H1 (cell line): ENCODE results near the gene OR1E2. TPM values are rescaled to one million over a fixed set of nuclear protein-coding genes. Genes with fewer than 3 reads are reported as not detected.

ENCODE experiments used
- CTCF ChIA-PET: fragments of 300-600 bp; sonication (Branson Sonifier 250); formaldehyde crosslinking; loops from one replicate; lab custom pipeline; 2021; ENCODE audit not compliant: partially characterized antibody; lab: Charles Lee
- POLR2A ChIA-PET: fragments of 300-600 bp; sonication (Branson Sonifier 250); formaldehyde crosslinking; loops from one replicate; lab custom pipeline; 2021; ENCODE audit warnings: inconsistent platforms; ENCODE audit not compliant: partially characterized antibody; lab: Charles Lee
- DNase-seq, 2 experiments: peaks; one replicate each; pipeline versions ENCODE4 v3.0.0 to v3.0.0-alpha.2; 2010 to 2022; ENCODE audit warnings: low spot score in 2 of 2, low read depth in 1 of 2, mixed read lengths in 1 of 2
- FAIRE-seq: peaks from 2 replicates; lab custom pipeline; 2011; peaks lifted over from hg19 to GRCh38; lab: Jason Lieb, UNC
- H2AFZ ChIP-seq: 2 replicates; pipeline ENCODE4 v1.8.1; 2012; ENCODE audit warnings: low read length, inconsistent platforms
- H2AK5ac ChIP-seq: 2 replicates; pipeline ENCODE4 v1.6.1; 2013; ENCODE audit warnings: low read depth, low read length
- H2BK120ac ChIP-seq: replicated peaks from 2 replicates; pipeline ENCODE3; 2013; ENCODE audit warnings: low read depth, low read length, inconsistent platforms
- H2BK12ac ChIP-seq: 2 replicates; pipeline ENCODE4 v1.6.1; 2013; ENCODE audit warnings: low read depth, low read length
- H2BK15ac ChIP-seq: 2 replicates; pipeline ENCODE4 v1.6.1; 2013; ENCODE audit warnings: low read length
- H2BK20ac ChIP-seq: 2 replicates; pipeline ENCODE4 v1.6.1; 2013; ENCODE audit warnings: low read length
- H2BK5ac ChIP-seq: 2 replicates; pipeline ENCODE4 v1.6.1; 2013; ENCODE audit warnings: low read depth, low read length
- H3K14ac ChIP-seq: 2 replicates; pipeline ENCODE4 v1.6.1; 2013; ENCODE audit warnings: inconsistent platforms; ENCODE audit not compliant: insufficient read length
- H3K18ac ChIP-seq: 2 replicates; pipeline ENCODE4 v1.6.1; 2013; ENCODE audit warnings: low read length; ENCODE audit errors: extremely low read depth
- H3K23ac ChIP-seq: 2 replicates; pipeline ENCODE4 v1.6.1; 2013; ENCODE audit warnings: inconsistent platforms; ENCODE audit not compliant: insufficient read length
- H3K23me2 ChIP-seq: 2 replicates; pipeline ENCODE4 v1.6.1; 2013; ENCODE audit warnings: low read depth, low read length
- H3K27ac ChIP-seq: 2 replicates; pipeline ENCODE4 v1.6.1; 2011; ENCODE audit warnings: low read depth, low read length, inconsistent platforms
- H3K27me3 ChIP-seq, 4 experiments: replicated peaks in 1 of 4; 1 replicate in 1 of 4; 2 replicates in 3 of 4; pipeline versions ENCODE4 v1.6.1 to v1.8.1; 2011 to 2013; ENCODE audit warnings: low read length in 3 of 4, mild to moderate bottlenecking in 3 of 4, inconsistent platforms in 2 of 4, mixed read lengths in 2 of 4, moderate library complexity in 1 of 4; ENCODE audit not compliant: control insufficient read depth in 3 of 4, insufficient read depth in 3 of 4; ENCODE audit errors: extremely low read depth in 1 of 4
- H3K36me3 ChIP-seq, 4 experiments: 2 replicates each; pipeline versions ENCODE4 v1.6.1 to v1.8.1; 2011 to 2013; ENCODE audit warnings: mild to moderate bottlenecking in 4 of 4, low read length in 3 of 4, moderate library complexity in 2 of 4, control low read depth in 1 of 4, inconsistent platforms in 1 of 4; ENCODE audit not compliant: insufficient read depth in 4 of 4, control insufficient read depth in 2 of 4
- H3K4ac ChIP-seq: replicated peaks from 2 replicates; pipeline ENCODE3; 2013; ENCODE audit warnings: low read length, low read depth, mixed read lengths, inconsistent platforms; ENCODE audit not compliant: insufficient read length
- H3K4me1 ChIP-seq, 4 experiments: replicated peaks in 1 of 4; 1 replicate in 1 of 4; 2 replicates in 3 of 4; pipeline versions ENCODE4 v1.6.1 to v1.8.1; 2011 to 2013; ENCODE audit warnings: low read length in 3 of 4, inconsistent platforms in 2 of 4, mixed read lengths in 1 of 4; ENCODE audit not compliant: insufficient read depth in 4 of 4, control insufficient read depth in 3 of 4
- H3K4me2 ChIP-seq, 2 experiments: 2 replicates each; pipeline versions ENCODE4 v1.6.1 to v1.8.1; 2011 to 2013; ENCODE audit warnings: low read depth in 2 of 2, low read length in 2 of 2, control low read depth in 1 of 2, inconsistent platforms in 1 of 2, mild to moderate bottlenecking in 1 of 2; ENCODE audit not compliant: insufficient read depth in 1 of 2
- H3K4me3 ChIP-seq, 4 experiments: fragments of 200-600, 300-600 bp in 1 of 4; sonication (generic), shearing (Covaris generic), sonication (Bioruptor Twin) in 1 of 4; 2 replicates each; pipeline versions ENCODE4 v1.5.1 to v1.8.1; 2011 to 2016; ENCODE audit warnings: low read length in 4 of 4, low read depth in 3 of 4, control low read depth in 2 of 4, inconsistent platforms in 2 of 4, mild to moderate bottlenecking in 2 of 4, mixed read lengths in 1 of 4, moderate library complexity in 1 of 4; ENCODE audit not compliant: insufficient read depth in 2 of 4; ENCODE audit errors: extremely low read depth in 1 of 4
- H3K56ac ChIP-seq: replicated peaks from 2 replicates; pipeline ENCODE3; 2013; ENCODE audit warnings: low read depth, mild to moderate bottlenecking, mixed read lengths, low read length, inconsistent platforms; ENCODE audit not compliant: insufficient read length
- H3K79me1 ChIP-seq: 2 replicates; pipeline ENCODE4 v1.6.1; 2013; ENCODE audit warnings: low read depth, low read length, control low read depth
- H3K79me2 ChIP-seq, 2 experiments: 2 replicates each; pipeline versions ENCODE4 v1.6.1 to v1.8.1; 2012 to 2013; ENCODE audit warnings: low read length in 2 of 2, mild to moderate bottlenecking in 2 of 2, inconsistent platforms in 1 of 2; ENCODE audit not compliant: insufficient read depth in 2 of 2, control insufficient read depth in 1 of 2
- H3K9ac ChIP-seq, 4 experiments: replicated peaks in 1 of 4; 1 replicate in 1 of 4; 2 replicates in 3 of 4; pipeline versions ENCODE4 v1.6.1 to v1.8.1; 2011 to 2013; ENCODE audit warnings: low read depth in 3 of 4, low read length in 3 of 4, control low read depth in 2 of 4, mild to moderate bottlenecking in 2 of 4, moderate library complexity in 2 of 4, inconsistent platforms in 1 of 4; ENCODE audit errors: extremely low read depth in 1 of 4
- H3K9me3 ChIP-seq, 2 experiments: 2 replicates each; pipeline versions ENCODE4 v1.6.1 to v1.8.1; 2012 to 2013; ENCODE audit warnings: mild to moderate bottlenecking in 2 of 2, moderate library complexity in 2 of 2, control low read depth in 1 of 2, inconsistent platforms in 1 of 2, low read depth in 1 of 2, low read length in 1 of 2, mixed read lengths in 1 of 2; ENCODE audit not compliant: insufficient read depth in 2 of 2
- H4K20me1 ChIP-seq, 2 experiments: replicated peaks in 1 of 2; 2 replicates each; pipeline versions ENCODE3 to v1.8.1; 2011 to 2013; ENCODE audit warnings: inconsistent platforms in 2 of 2, low read length in 2 of 2, mild to moderate bottlenecking in 1 of 2; ENCODE audit not compliant: insufficient read depth in 2 of 2, control insufficient read depth in 1 of 2
- H4K5ac ChIP-seq: 2 replicates; pipeline ENCODE4 v1.6.1; 2013; ENCODE audit warnings: low read length, low read depth, mixed read lengths, inconsistent platforms; ENCODE audit not compliant: insufficient read length
- H4K8ac ChIP-seq: 2 replicates; pipeline ENCODE4 v1.8.0; 2013; ENCODE audit warnings: mild to moderate bottlenecking, moderate library complexity, low read length, inconsistent platforms; ENCODE audit not compliant: insufficient read depth; ENCODE audit errors: extremely low read depth
- H4K91ac ChIP-seq: replicated peaks from 2 replicates; pipeline ENCODE3; 2013; ENCODE audit warnings: low read length, mixed read lengths, inconsistent platforms; ENCODE audit not compliant: insufficient read length
- ASH2L ChIP-seq: fragments of 200-600, 300-600 bp; sonication (generic); IDR thresholded peaks from one replicate; pipeline ENCODE4 v1.7.1; 2017; ENCODE audit warnings: low read length
- BACH1 ChIP-seq: IDR thresholded peaks from 2 replicates; pipeline ENCODE4 v1.6.1; 2012; ENCODE audit warnings: low read length, improper control_type of control experiment
- CHD2 ChIP-seq: IDR thresholded peaks from 2 replicates; pipeline ENCODE4 v1.6.1; 2012; ENCODE audit warnings: low read length, improper control_type of control experiment
- CTBP2 ChIP-seq: IDR thresholded peaks from 2 replicates; pipeline ENCODE4 v1.7.0; 2011; ENCODE audit warnings: borderline replicate concordance, mild to moderate bottlenecking, moderate library complexity, mixed read lengths, low read length; ENCODE audit not compliant: insufficient read depth, insufficient read length
- CTCF ChIP-seq, 3 experiments: IDR thresholded peaks; 1 replicate in 2 of 3; 2 replicates in 1 of 3; pipeline versions ENCODE4 v1.5.1 to v1.6.1; 2011; ENCODE audit warnings: low read length in 3 of 3, mild to moderate bottlenecking in 3 of 3, inconsistent platforms in 2 of 3, low read depth in 1 of 3, moderate library complexity in 1 of 3; ENCODE audit not compliant: insufficient read depth in 1 of 3; ENCODE audit errors: control extremely low read depth in 1 of 3
- EGR1 ChIP-seq: IDR thresholded peaks from 2 replicates; pipeline ENCODE4 v1.6.1; 2011; ENCODE audit warnings: low read depth, low read length, borderline replicate concordance
- HDAC2 ChIP-seq, 2 experiments: fragments of 300-600 bp in 1 of 2; sonication (generic) in 1 of 2; IDR thresholded peaks; 2 replicates each; pipeline ENCODE4 v1.6.1; 2011 to 2012; ENCODE audit warnings: low read depth in 2 of 2, low read length in 2 of 2, mild to moderate bottlenecking in 2 of 2, moderate library complexity in 2 of 2, borderline replicate concordance in 1 of 2, inconsistent platforms in 1 of 2
- HDAC6 ChIP-seq: IDR thresholded peaks from one replicate; pipeline ENCODE4 v1.7.1; 2012; ENCODE audit warnings: low read depth, mild to moderate bottlenecking, inconsistent platforms, low read length, moderate library complexity
- KDM5A ChIP-seq: fragments of 200-600 bp; IDR thresholded peaks from 2 replicates; pipeline ENCODE4 v1.7.1; 2012; ENCODE audit warnings: mild to moderate bottlenecking, low read length, inconsistent platforms, mixed read lengths
- RXRA ChIP-seq: IDR thresholded peaks from 2 replicates; pipeline ENCODE4 v1.6.1; 2011; ENCODE audit warnings: low read depth, mild to moderate bottlenecking, low read length, moderate library complexity; ENCODE audit not compliant: insufficient read depth
- SIN3A ChIP-seq, 2 experiments: IDR thresholded peaks in 1 of 2; conservative IDR thresholded peaks in 1 of 2; 2 replicates each; pipeline ENCODE4 v1.6.1; 2011 to 2012; ENCODE audit warnings: low read length in 2 of 2, improper control_type of control experiment in 1 of 2, low read depth in 1 of 2, mild to moderate bottlenecking in 1 of 2
- SP1 ChIP-seq: IDR thresholded peaks from 2 replicates; pipeline ENCODE4 v1.6.1; 2011; ENCODE audit warnings: low read depth, low read length
- WGBS, 2 experiments: shearing (Covaris generic) in 1 of 2; methylation state at CpG; one replicate each; pipeline versions ENCODE4 v1.1.6 to v1.1.7; 2013 to 2015; ENCODE audit warnings: low lambda C conversion rate in 2 of 2, mixed read lengths in 2 of 2, inconsistent platforms in 1 of 2, low coverage in 1 of 2, missing lambda C conversion rate in 1 of 2; ENCODE audit not compliant: insufficient replicate concordance in 2 of 2, insufficient coverage in 1 of 2, insufficient read length in 1 of 2; ENCODE audit errors: extremely low coverage in 1 of 2, missing lambda C conversion rate in 1 of 2; 5-methylcytosine and 5-hydroxymethylcytosine counted together
- polyA plus RNA-seq, 7 experiments: library from polyadenylated mRNA; depleted of rRNA in 3 of 7; stranded (reverse) in 5 of 7; unstranded in 2 of 7; fragments of >200 nt in 5 of 7; fragments of 200-250 nt in 2 of 7; gene quantifications; 1 replicate in 5 of 7; 2 replicates in 1 of 7; 4 replicates in 1 of 7; pipeline versions ENCODE4 v1.2.1 to v1.2.3, GENCODE V29; 2011 to 2013; ENCODE audit warnings: missing spikeins in 2 of 7, mixed read lengths in 2 of 7
- total RNA-seq: library from RNA; stranded (reverse); fragmentation: NEBNext Ultra II Directional; extraction: Animal tissue kit (Norgen Biotek cat#: 25700); gene quantifications from 2 replicates; pipeline ENCODE4 v1.2.1, GENCODE V29; 2021

Gene OR1E2
- total and polyA plus RNA-seq, 2 of the 8 experiments (the other 6 are each of a cell fraction or from before 2014, with no cell fraction given) = not detected

- no peak overlapping the region for H2BK20ac ChIP-seq
- no peak overlapping the region for H3K4ac ChIP-seq
- no peaks in the 10 kb centered on the region for H4K20me1 ChIP-seq
- FAIRE-seq (no peak), DNase-seq (no peak)
- H4K8ac ChIP-seq = no peak overlapping the region
- H3K79me1 ChIP-seq = no peaks in the 10 kb centered on the region
- H3K4me1 ChIP-seq = no peaks in the 10 kb centered on the region
- ChIA-PET POLR2A (interaction anchor here (0.6 kb wide), 1 partner anchor 366 kb away, joined by 3 read pairs; no protein-coding TSS in a partner anchor), CTCF (no interaction called here)
- peaks cover 0 to 5% of the 10 kb centered on the region in 2 experiments; a peak in 1 of 4 replicates for H3K9me3 ChIP-seq
- no peak overlapping the region for H4K5ac ChIP-seq
- H3K23ac ChIP-seq = no peak overlapping the region
- no peak overlapping the region for H3K27ac ChIP-seq
- H2AFZ ChIP-seq = no peak overlapping the region
- H3K23me2 ChIP-seq = no peaks in the 10 kb centered on the region
- no peak overlapping the region for H3K56ac ChIP-seq
- H2BK12ac ChIP-seq = no peak overlapping the region
- H3K18ac ChIP-seq = no peak overlapping the region
- H2BK15ac ChIP-seq = no peak overlapping the region
- no peak overlapping the region for H3K9ac ChIP-seq
- H3K27me3 ChIP-seq = no peaks in the 10 kb centered on the region
- 81% methylated on average over 5 of the region's 5 CpGs; no CpG with 5 or more reads in 1 of the 2 experiments for WGBS, 2 experiments
- H3K4me2 ChIP-seq = no peak overlapping the region
- no peak overlapping the region for H3K4me3 ChIP-seq
- H2BK120ac ChIP-seq = no peak overlapping the region
- H3K79me2 ChIP-seq = no peaks in the 10 kb centered on the region
- H3K14ac ChIP-seq = no peak overlapping the region
- no peaks in the 10 kb centered on the region for H3K36me3 ChIP-seq
- H2BK5ac ChIP-seq = no peak overlapping the region
- H4K91ac ChIP-seq = no peak overlapping the region
- no peak overlapping the region for H2AK5ac ChIP-seq
- no peak for TF ChIP-seq HDAC6
- TF ChIP-seq BACH1 = no peak
- no peak for TF ChIP-seq KDM5A
- TF ChIP-seq SIN3A (conservative IDR thresholded peaks at IDR 0.05 in 1 of 2, IDR thresholded peaks at IDR 0.05 in 1 of 2; ENCODE audit: low read depth in 1 of 2, low read length in 2 of 2) = no peak
- TF ChIP-seq HDAC2 (IDR thresholded peaks at IDR 0.05; ENCODE audit: borderline replicate concordance in 1 of 2, low read depth in 2 of 2, low read length in 2 of 2) = no peak
- no peak for TF ChIP-seq ASH2L
- TF ChIP-seq EGR1 = no peak
- TF ChIP-seq RXRA = no peak
- TF ChIP-seq CHD2 = no peak
- TF ChIP-seq CTBP2 = no peak
- TF ChIP-seq SP1 = no peak
- no peak for TF ChIP-seq CTCF (IDR thresholded peaks at IDR 0.05; ENCODE audit: control extremely low read depth in 1 of 3, insufficient read depth in 1 of 3, low read depth in 1 of 3, low read length in 3 of 3)
Measured at GRCh38 chr17:3415610-3416009, 18.0 kb downstream of the OR1E2 start.
